Measurements from ENCODE around the gene DHODH. TPM values are rescaled to one million over a fixed set of nuclear protein-coding genes. Genes with fewer than 3 reads are reported as not detected.

Gene DHODH
- total RNA-seq (2022; extraction: Qiagen RNA extraction; ENCODE audit: low read depth), result 11.5 to 15.6 TPM (median 14.2 TPM) in 5 replicates

GRCh38 chr16:72008424-72009216 lies at the start of gene DHODH:
Gene DHODH (plus strand): TSS chr16:72008744. CDS start chr16:72008765, 21 bp downstream.

GRCh38 chr16:72054254-72054847 lies 45.8 kb downstream of the DHODH start, which contains the start of gene HP:
Gene HP (plus strand): TSS chr16:72054505. CDS start chr16:72054653, 148 bp downstream.

Other genes with a start within 250 kb of the DHODH start
- gene AP1G1, start 199.9 kb upstream of the DHODH start, total RNA-seq (2022; extraction: Qiagen RNA extraction; ENCODE audit: low read depth), result 47.9 to 60.1 TPM (median 49.0 TPM) in 5 replicates
- gene ATXN1L, start 162.8 kb upstream of the DHODH start, total RNA-seq (2022; extraction: Qiagen RNA extraction; ENCODE audit: low read depth), result 13.5 to 19.6 TPM (median 16.3 TPM) in 5 replicates
- gene ZNF821, start 124.6 kb upstream of the DHODH start, total RNA-seq (2022; extraction: Qiagen RNA extraction; ENCODE audit: low read depth), result 2.9 to 4.7 TPM (median 4.1 TPM) in 5 replicates
- 155 to 188 TPM (median 168 TPM) in 5 replicates for gene IST1, start 113.2 kb upstream of the DHODH start, total RNA-seq (2022; extraction: Qiagen RNA extraction; ENCODE audit: low read depth)
- not detected in 5 replicates for gene PKD1L3, start 8.3 kb upstream of the DHODH start, total RNA-seq (2022; extraction: Qiagen RNA extraction; ENCODE audit: low read depth)
- 0.51 TPM in 1 of 5 replicates, not detected in the others for gene HP, start 45.8 kb downstream of the DHODH start, total RNA-seq (2022; extraction: Qiagen RNA extraction; ENCODE audit: low read depth)
- not detected in 5 replicates for gene HPR, start 54.5 kb downstream of the DHODH start, total RNA-seq (2022; extraction: Qiagen RNA extraction; ENCODE audit: low read depth)
- gene TXNL4B, start 84.9 kb downstream of the DHODH start, total RNA-seq (2022; extraction: Qiagen RNA extraction; ENCODE audit: low read depth), result 18.7 to 22.6 TPM (median 21.1 TPM) in 5 replicates
- gene DHX38, start 85.1 kb downstream of the DHODH start, total RNA-seq (2022; extraction: Qiagen RNA extraction; ENCODE audit: low read depth), result 43.6 to 56.4 TPM (median 54.9 TPM) in 5 replicates
- 0.07 to 0.28 TPM (median 0.25 TPM) in 3 of 5 replicates, not detected in the others for gene PMFBP1, start 163.4 kb downstream of the DHODH start, total RNA-seq (2022; extraction: Qiagen RNA extraction; ENCODE audit: low read depth)